Fibroblast of peridontal ligament (primary cell): Measurements from ENCODE around the gene SRPRB.

Experiments used
- DNase-seq: peaks from one replicate; pipeline ENCODE4 v3.0.0-alpha.2; 2010; ENCODE audit errors: extremely low read depth

SRPRB gene

DNA sequence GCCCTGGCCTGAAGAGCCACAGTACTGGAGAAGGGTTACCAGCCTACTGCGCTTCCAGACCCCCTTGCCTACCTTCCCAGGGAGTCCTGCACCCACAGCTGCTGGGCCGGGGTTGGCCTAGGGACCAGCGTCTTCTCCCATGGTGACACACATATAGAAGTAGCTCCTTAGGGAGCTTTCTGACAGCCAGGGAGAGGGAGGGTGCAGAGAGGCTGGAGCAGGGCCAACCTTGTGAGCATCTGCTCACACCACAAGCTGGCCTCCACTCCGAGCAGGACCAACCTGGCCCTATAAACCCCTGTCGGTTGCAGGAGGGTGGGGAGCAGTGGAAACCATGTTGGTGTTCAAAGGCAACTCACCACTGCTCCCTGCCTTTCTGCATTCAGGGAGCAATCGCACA, 35.2 kb downstream of the SRPRB start:
- no peak for DNase-seq

DNA sequence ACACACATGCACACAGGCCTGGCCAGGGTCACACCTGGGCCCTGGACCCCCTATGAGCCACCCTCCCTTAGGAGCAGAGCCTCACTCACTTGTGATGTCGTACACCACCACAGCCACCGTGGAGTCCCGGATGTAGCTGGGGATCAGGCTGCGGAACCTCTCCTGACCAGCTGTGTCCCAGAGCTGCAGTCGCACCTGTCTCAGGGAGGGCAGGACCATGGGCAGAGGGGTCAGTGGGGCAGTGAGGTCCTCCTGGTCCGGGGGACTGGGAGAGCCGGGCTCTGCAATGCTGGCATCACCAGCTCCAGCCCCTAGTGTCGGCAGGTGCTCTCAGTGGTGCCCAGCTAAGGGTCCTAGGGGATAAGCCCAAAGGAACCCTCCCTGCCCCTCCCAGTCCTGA, 35.6 kb downstream of the SRPRB start:
- no peak for DNase-seq

DNA sequence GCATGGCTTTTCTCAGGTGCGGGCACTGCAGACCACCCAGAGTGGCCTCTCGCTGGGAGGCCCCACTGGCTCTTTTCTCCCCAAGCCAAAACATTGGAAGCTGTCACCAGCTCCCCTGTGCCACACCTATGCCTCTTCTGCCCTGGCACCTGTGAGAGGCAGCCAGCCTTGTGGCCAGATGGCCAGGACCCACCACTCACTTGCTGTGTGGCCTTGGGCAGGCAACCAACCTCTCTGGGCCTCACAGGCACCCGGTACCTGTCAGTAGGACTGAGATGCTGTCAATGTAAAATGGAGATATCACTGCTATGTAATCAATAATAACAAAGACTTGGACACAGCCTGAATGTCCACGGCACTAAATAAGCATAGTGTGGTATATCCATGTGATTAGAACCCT, 36.5 kb downstream of the SRPRB start:
- no peak for DNase-seq

DNA sequence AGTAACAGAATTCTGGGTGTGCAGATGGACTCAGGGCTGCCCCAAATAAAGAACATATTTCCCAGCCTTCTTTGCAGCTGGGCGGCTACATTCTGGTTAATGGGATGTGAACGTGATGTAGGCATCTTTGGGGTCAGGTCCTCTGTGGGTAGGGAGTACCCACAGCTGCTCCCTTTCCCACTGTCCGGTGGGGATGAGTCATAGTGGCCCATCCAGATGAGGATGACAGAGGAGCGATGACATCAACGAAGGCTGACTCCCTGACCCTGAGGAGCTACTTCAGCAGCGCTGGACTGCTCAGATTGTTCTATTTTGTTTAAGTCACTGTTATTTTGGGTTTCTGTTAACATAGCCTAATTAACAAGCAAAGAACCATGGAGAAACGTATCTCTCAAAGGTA, 38.0 kb downstream of the SRPRB start:
- peak; percentile 12 for DNase-seq

DNA sequence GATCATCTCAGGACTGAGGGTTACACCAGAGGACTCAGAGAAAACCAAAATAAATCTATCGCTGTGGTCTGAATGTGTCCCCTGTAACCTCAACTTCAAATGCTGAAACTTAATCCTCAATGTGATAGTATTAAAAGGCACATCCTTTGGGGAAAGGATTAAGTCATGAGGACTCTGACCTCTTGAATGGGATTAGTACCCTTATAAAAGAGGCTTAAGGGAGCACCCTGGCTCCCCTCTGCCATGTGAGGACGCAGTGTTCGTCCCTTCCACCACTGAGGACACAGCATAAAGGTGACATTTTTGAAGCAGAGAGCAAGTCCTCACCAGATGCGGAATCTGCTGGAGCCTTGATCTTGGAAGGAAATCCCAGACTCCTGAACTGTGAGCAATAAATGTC, 39.5 kb downstream of the SRPRB start:
- no peak for DNase-seq

DNA sequence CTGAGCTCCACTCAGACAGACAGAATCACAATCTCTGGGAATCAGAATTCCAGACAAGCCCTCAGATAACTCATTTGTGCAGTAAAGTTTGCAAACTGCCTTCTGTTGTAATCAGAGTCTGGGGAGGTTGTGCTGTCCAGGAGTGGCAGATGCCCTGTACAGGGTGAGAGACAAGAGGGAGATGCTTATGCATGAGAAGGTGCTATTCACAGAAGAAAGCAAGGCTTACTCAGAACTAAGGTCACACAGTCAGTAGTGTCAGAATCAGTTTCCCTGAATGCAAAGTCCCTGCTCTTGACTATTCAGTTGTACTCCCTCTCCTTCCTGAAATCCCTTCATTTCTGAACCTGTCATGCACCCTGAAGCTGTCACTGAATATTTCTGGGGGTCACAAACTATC, 43.7 kb downstream of the SRPRB start:
- no peak for DNase-seq

DNA sequence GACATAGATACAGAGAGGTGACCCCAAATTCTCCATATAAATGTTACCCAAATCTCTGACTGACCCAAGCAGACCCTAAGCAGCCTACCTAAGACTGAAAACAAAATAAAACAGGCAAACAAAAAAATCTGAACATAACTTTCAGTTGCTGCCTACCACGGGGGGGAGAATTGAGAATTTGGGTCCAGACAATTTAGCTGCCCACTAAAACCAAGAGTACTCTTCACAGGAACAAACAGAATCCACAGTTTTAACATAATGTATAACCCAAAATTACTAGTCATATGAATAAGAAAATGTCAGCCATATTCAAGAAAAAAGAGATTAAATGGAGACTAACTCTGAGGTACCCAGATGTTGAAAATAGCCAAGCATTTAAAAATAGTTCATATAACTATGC, 44.4 kb downstream of the SRPRB start:
- DNase-seq = no peak

DNA sequence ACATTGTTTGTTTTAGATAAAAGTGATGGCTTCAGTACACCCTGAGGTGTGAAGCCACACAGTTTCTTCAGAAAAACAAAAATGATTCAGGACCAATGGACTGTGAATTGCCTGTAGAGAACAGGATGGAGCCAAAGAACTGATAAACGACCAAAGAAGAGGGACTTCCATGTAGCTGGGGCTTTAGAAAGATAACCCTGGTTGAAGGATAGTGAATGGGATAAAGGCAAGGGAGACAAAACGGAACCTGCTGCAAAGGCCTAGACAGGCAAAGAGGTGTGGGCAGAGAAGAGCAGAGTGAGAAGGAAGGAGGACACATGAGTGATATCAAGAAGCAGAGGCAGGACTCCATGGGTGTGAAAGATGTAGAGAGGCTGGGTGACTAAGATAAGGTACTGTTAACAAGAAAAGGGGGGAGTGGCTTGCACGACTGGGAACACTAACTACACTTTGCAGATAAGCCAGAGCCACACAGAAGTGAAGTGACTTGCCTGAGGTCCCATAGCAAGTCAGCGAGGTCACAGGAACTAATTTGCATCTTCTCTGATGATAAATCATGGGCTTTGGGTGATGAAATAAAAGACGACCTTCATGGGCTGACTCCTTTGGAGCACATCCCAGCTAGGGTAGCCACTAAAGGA, 45.8 kb downstream of the SRPRB start:
- DNase-seq = no peak

DNA sequence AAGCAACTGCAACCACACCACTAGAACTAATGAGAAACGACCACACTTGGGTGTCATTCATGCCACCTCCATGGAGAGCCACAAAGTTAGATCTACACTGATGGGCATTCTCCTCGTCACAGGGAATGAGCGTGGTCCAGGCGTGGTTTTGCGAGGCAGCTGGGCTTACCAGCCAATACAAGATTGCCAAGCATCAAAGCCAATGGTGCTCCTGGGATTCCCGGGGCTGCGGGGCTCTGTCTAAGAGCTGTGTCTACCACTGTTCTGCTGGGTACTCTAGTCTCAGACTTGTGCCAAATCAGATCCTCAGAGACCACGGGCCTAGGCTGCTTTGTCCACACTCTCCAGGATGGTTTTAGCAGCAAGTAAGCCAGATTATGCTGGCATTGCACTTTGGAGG, 46.3 kb downstream of the SRPRB start:
- no peak for DNase-seq

DNA sequence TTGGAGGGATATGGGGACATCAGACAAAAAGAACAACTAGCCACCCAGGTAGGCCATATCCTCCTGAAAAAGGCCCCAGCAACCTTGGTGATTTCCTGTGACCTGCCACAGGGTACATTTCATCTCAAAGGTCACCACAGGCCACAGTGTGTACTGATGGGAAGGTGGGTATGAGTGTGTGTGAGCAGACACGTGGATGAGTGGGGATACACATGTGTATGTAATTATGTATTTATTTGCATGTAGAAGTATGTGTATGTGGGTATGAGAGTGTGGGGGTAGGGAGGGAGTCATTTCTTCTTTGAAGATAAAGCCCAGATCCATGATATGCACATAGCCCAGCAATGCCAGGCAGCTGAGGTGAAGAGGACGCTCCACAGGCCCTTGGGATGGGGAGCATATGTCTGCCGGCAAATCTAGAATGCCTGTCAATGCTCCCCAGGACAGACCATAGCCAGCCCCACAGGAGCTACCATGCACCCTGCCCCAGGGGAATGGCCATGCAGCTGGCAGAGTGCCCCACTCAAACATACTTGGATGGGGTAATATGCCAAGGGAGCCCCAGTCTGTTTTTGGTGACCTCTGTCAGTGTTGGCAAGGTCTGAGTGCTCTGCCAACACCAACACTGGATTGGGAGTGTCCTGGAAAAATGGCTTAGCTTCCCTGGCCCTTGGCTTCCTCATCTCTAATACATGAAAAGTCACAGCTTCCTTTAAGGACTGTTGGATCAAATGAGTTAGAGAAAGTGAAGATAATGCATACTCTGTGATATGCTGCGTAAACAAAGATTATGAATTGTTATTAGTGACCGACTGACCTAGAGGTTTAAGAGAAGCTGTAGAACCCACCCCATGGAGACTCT, 47.7 kb downstream of the SRPRB start:
- no peak for DNase-seq

DNA sequence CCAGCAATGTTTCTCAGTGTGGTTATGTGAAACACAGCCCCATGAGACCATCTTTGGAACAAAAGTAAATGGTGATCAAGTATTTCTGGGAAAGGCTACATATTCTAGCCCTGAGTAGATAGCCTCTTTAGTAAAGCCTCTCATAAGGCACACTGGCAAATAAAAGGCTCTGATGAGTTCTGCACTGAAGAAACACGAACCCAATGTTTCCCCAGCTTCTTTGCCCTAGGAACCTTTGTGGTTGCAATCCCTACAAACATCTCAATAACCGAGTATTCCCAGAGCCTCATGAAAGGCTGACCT, 48.3 kb downstream of the SRPRB start:
- peak; percentile 10 for DNase-seq

DNA sequence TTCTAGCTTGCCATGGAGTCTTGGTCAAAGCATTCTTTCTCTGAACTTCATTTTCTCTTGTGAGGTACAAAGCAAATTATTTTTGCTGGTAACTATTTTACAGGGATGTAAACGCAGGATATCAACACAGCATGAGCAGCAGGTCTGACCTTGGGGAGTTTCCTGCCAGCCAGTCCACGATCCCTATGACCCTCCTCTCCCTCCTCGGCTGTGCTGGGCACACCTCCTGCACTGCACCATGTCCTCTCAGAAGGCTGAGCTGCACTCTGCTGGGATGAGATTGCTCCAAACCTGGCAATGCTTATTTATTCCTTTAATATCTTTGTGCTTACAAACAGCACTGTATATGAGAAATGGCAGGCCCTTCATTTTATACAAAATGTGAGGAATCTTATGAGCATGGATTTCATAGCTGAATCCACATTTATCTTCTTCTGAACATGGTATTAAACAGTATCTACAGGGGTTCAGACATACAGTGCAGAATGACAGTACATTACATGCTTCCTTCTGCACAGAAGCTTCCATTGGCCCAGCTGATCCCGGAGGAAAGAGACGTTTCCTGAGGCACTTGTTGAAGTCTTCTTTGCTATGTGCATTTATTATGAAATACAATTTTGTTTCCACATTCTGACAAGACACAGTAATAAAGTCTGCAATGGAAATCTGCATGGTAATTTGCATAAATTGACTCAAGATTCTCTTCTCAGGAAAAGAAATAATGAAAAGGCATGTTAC, 48.8 kb downstream of the SRPRB start:
- DNase-seq = no peak

DNA sequence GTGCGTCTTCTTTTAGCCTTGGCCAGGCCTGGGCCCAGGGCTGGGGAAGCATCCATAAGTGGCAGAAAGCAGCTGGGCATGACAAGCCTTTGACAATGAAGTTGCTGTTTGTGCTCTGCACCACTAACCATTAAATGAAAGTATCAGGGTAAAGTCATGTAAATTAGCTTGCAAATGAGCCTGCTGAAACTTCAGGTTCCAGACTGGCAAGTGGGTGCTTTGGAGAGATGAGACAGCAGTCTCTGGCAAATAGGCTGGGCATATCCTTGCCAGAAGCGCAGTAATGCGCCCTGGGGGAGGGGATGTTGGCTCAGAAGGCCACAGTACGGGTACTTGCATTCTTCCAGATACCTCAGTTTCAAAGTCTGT, 49.4 kb downstream of the SRPRB start:
- no peak for DNase-seq

DNA sequence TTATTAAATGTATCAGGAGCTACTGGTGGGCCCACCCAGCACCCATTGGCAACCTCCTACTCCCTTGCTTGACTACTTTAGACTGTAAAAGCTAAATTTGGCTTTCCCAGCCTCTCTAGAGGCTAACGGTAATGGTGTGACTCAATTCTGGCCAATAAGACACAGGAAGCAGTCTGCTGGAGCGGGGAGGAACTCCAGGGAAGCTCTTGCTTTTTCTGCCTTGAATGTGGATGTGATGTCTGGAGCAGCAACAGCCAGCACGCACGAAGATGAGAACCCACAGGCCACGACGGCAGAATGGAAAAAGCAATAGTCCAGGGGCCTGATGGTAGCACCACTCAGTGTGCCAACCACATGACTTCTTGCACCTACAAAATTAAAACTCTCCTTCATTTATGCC, 50.2 kb downstream of the SRPRB start:
- DNase-seq = no peak

DNA sequence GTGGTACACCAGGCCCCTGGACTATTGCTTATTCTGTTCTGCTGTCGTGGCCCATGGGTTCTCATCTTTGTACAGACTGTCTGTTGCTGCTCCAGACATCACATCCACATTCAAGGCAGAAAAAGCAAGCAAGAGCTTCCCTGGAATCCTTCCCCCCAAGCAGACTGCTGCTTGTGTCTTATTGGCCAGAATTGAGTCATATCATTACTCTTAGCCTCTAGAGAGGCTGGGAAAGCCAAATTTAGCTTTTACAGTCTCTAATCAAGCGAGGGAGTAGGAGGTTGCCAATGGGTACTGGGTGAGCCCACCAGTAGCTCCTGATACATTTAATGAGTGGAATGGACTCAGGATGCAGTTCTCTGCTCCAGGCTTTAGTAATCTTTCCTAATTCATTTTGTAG, 50.7 kb downstream of the SRPRB start:
- peak; percentile 28 for DNase-seq

DNA sequence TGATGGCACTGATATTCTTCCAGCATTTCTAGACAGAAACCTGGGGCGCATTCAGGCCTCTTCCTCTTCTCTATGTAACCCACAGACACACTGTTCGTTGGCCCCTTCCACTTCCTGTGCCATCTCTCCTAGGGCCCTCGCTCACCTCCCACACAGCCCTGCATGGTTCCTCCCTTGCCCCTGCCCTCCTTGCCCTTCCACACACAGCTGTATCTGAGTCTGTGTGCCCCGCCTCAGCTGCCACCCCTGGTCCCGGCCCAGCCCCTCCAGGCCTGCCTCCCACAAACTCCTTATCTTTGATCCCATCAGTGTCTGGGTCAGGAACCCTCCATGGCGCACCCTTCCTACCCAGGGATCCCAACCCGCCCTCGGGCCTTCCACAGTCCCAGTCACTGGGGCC, 52.2 kb downstream of the SRPRB start:
- DNase-seq = no peak

DNA sequence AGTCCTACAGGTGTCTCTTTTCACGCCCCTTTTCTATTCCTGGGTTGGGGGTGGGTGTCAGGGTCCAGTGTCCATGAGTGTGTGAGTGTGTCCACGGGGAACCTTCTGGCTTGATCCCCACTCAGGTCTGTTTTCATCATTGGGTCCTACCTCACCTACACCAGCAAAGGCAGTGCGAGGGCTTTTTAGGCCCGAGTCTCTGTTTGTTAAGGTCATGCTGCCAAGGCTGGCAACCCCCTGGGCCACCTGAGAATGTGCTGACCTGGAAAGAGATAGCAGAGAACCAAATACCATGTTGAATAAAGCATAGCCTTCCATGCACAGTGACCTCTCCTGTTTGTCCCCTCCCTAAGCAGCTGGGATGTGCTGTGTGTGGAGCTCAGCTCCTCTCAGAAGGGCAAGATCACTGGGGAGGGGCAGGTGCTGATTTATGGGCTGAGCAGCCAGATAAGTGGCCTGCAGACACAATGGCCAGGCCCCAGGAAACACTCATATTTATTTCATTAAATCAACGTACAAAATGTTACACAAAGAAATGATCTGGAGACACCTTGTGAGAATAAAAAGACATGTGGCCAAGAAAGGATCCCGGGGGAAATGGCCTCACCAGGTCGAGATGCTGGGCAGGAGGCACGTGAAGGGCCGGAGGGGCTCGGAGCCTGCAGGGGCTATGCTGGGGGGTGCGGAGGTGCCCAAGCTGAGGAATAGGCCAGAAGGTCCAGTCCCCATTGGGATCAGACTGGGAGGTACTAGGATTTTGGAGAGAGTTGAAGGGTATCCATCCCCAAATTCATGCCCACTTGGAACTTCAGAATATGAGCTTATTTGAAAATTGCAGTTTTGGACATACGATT, 54.0 kb downstream of the SRPRB start:
- DNase-seq = no peak

DNA sequence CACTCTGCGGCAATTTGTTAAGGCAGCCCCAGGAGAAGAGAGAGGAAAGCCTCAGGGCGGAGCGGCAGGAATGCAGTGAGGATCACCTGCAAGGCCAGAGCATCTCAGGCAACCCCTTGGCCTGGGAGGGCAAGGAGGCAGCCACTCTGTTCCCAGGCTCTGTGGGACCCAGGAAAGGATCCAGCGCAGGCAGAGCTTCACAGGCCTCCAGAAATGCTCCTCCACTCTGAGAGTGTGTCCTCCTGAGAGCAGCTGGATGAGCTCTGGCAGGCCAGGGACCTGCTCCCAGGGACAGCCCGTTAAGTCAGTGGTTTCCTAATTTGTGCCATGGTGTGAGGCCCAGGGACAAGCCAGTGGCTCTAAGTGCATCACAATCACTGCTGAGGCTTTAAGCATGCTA, 54.9 kb downstream of the SRPRB start:
- DNase-seq = no peak

DNA sequence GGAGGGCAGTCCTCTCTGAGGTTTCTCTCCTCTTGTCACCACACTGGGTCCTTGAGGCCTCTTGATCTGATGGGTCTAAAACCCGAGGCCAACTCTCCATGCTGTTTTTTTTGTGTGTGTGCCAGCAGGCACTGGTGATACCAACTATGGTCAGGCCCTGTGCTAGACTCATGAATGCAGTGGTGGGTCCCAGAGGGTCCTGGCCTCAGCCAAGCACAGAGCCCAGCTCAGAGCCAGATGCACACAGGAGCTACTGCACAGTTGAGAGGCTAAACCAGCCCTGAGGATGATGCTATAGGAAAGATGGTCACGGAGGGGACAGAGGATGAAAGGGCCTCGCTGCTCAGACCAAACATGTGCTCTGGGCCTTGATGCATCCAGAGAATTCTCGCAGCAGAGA, 56.5 kb downstream of the SRPRB start:
- DNase-seq = no peak

DNA sequence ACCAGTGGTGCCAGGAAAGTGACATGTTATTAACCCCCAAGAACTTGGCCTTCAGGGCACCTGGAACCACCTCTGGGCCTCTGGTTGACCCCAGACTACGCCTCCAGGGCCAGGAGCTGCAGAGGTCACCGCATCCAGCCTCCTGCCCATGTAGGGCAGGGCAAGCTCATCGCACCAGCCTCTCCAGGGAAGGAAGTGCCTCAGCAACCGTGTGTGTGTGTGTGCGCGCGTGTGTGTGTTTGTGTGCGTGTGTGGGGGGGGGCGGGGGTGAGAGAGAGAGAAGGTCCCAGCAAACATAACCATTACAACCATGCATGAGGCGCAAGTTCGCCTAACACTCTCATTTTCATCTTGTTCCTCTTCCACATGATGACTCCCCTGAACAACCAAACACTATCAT, 58.3 kb downstream of the SRPRB start:
- no peak for DNase-seq

DNA sequence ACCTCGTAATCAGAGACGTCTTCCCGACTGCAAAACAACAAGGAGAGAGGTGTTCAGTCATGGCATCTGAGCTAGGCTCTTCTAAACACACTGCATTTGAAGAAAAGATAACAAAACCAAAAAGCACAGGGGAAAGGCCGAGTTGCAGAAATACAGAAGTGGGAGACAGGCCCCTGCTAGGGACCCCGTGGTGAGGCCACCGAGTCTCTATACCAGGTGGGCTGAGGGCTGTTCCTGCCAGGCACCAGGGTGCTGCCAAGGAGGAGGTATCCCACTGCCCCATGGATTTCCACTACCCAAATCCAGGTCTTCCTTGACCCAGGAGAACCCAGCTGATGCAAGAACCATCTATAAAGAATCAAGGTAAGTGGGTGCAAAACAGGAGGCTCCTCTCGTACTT, 59.0 kb downstream of the SRPRB start:
- DNase-seq = no peak

DNA sequence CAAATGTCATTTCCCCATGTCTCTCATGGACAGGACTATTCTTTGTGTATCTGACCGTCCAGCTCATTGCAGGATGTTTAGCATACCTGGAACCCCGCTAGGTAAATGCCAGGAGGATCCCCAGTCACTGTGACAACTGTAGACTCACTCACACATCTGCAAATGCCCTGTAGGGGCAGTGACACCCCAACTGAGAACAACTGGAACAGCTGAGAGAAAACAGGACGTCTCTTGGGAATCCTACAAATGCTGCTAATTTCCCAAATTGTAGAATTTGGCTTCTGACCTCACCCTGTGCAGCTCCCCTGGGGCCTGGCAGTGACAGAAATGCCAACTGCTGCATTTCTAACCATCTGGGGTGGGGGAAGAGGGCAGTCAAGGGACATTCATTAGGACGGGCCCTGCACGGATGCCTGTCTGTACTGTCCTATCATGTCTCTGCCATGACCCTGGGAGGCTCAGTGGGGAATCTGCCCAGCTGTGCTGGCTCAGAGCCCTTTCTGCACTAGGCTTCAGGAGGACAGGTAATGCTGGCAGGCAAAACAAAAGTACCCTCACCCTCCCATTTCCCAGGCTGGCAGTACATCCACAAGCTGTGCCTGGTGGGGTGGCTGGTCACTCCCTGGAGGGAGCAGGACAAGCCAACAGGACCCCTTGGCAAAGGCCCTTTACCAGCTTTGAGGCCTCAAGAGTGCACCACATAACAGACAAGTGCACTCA, 59.7 kb downstream of the SRPRB start:
- no peak for DNase-seq
